Right forelimb (tissue), 1 donor: ENCODE data around the gene IER5L.
A peak's percentile ranks its signal among the peaks of the same experiment; 100 is the strongest.
"Not testable (repeated sequence)": the region's sequence is repeated elsewhere in the genome, so short reads cannot be mapped to it uniquely, and the experiment has no call there.

ENCODE experiments used
- DNase-seq: peaks from one replicate; pipeline ENCODE4 v3.0.0-alpha.2; 2018

The IER5L gene

DNA sequence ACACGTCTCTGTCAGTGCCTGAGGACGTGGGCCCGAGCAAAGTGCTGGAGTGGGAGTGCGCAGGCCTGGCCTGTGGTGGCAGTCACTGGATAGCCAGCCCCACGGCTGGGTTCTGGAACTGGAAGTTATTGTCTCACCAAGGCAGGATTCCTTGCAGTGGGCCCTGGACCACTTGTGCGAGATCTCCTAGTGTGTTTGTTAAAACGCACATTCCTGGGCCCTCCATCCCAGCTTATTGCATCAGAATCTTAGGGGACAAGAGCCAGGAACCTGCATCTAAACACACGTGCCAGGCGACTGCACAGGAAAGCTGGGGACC is 40.0 kb downstream of the IER5L start:
- DNase-seq = no peak

DNA sequence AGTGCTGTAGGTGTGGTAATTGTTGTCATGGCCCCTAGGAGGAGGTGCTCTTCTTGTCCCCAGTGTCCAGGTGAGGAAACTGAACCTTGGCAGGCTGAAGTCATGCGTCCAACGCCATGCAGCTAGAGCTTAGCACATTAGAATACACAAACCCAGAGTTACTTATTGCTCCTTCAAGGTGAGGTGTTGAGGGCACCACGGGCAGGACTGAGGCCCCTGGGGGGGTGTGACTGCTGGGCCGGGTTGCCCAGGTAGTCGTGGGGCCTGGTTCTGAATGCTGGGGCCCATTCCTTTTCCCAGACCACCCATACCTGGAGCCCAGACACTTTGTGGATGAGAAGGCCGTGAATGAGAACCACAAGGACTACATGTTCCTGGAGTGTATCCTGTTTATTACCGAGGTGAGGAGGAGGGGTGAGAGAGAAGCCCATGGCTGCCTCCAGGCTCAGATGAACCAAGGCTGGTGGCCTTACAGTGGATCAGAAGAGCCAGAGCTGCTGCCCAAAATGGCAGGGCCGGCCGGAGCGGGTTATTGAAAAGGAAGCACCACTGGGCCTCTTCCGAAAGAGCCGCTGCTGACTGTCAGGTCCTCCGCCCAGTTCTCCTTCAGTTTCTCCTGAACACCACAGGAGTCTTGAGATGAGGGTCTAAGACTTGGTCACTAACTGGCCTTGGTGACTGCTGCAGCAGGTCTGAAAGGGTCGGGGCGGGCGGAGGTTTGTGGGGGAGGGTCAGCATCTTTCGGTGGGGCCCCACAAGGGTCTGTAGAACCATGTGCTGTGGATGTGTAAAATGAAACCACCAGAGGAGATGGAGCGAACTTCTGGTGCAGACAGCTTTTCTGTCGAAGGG is 40.5 kb downstream of the IER5L start:
- DNase-seq = no peak

DNA sequence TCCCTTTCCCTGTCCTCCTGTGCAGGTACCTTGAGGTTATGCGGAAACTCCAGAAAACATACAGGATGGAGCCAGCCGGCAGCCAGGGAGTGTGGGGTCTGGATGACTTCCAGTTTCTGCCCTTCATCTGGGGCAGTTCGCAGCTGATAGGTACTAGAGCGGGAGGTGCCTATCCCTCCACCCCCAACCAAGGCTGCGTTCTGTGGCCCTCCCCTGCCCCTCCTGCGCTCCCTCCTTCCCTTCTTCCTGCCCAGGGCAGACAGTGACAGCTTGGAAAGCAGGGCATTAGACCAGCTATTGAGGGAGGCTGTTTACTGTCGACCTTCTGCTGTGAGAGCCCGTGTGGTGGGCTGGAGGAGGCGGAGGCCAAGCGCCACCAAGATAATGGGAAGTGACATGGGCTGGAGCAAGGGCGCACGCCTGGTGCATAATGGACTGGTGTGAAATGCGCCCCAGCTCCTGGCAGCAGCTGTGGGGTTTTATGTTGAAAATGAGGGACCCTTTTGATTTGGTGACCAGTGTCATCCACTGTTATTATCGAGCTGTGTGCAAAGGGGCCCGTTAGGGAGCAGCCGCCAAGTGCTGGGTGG is 41.5 kb downstream of the IER5L start:
- DNase-seq = no peak

DNA sequence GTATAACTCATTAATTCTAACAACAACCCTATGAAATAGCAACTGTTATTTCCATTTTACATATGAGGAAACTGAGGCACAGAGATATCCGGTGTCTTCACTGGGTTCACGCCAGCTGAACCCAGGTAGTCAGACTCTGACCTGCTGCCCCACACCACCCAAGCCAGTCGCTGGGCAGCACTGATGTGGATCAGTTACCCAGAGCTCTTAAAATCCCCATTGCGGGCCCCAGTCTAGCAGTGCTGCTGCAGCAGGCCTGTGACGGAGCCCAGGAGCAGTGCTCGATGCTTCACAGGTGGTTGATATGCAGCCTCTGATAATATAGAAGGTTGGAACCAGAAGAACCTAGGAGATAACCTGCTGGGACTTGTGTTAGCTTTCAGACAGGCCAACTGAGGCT is 42.6 kb downstream of the IER5L start:
- DNase-seq = no peak

DNA sequence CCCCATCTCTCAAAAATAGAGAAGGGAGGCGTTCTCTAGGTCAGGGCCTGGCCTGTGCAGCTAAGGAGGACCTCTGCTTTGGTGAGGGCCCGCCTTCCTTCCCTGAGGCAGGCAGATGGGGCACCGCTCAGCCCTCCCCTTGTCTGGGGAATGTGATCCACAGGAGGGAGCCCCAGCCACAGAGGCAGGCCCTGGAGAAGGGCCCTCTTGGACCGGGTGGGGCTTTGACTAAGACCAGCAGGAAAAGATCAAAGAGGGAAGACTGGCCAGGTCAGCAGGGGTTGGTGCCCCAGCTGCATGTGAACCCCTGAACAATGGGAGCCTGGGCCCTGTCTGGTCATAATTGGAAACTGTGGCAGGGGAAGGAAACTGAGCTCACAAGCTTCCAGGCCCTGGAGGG is 45.0 kb downstream of the IER5L start:
- no peak for DNase-seq

DNA sequence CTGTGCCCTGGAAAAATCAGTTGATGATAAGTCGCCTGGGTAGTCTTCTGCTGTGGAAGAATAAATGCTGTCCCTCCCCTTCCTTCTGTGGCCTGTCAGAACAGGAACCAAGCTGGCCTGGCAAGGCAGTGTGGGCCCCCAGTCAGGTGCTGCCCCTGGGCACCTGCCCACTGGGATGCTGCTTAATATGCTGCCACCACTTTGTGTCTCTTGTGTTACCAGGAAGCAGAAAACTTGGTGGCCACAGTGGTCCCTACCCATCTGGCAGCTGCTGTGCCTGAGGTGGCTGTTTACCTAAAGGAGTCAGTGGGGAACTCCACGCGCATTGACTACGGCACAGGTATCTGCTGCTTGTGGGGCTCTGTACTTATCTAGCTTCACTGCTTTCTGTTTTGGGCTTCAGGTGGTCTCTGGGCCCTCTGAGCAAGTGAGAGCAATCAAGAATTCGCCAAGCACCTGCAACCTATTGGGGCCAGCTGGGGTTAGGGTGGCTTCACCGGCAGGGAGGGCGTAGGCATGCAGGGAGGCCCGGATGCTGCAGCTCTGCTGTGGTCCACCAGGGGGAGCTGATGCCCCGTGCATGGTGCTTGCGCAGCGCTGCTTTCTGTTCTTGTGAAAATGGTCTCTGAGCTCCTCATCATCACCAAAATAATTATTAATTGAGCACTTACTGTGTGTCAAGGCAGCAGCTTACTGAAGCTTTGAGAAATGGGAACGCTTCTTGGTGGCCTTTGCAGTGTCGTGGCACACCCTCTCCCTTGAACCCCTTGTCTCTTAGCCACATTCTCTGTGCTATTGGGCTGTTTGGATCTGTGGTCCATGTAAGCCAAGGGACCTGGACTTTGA is 46.5 kb downstream of the IER5L start:
- peak; percentile 86 for DNase-seq

DNA sequence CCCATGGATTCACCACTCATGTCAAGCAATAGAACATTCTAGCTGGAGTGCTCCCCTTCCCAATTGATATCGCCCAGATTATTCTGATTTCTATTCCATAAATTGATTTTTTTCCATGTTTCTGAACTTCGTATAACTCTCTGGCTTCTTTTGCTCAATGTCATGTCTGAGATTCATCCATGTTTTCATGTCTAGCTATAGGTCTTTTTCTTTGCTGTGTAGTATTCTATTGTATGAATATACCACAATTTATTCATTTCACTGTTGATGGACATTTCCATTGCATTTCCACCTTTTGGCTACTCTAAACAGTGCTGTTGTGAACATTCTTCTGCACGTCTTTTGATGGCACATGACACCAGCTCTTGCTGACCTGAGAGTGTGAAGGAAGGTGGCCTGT is 47.3 kb downstream of the IER5L start:
- DNase-seq = no peak

DNA sequence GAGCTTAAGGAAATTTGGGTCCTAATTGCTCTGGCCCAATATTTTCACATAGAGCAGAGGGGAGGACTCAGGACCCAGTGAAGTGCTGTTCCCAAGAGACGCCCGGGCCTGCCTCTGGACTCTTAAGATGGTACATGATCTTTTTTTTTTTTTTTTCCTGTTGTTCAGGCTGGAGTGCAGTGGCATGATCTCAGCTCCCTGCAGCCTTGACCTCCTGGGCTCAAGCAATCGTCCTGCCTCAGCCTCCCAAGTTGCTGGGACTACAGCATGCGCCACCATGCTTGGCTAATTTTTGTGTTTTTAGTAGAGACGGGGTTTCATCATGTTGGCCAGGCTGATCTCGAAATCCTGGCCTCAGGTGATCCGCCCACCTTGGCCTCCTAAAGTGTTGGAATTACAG is 47.8 kb downstream of the IER5L start:
- DNase-seq = not testable (repeated sequence)

DNA sequence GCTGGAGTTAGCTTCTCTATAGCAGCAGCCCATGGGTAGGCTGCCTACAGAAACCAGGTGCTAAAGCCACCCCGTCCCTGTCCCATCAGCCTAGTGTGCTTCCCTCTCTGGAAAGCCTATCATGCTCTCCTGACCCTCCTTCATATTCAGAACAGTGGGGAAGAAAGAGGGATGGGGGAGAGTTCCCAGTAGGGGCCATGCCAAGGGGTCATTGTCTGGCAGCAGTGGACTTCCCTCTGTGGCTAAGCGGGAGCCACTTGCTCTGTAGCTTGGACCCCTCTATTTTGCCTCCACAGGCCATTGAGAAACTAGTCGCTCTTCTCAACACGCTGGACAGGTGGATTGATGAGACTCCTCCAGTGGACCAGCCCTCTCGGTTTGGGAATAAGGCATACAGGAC is 49.4 kb downstream of the IER5L start:
- no peak for DNase-seq

DNA sequence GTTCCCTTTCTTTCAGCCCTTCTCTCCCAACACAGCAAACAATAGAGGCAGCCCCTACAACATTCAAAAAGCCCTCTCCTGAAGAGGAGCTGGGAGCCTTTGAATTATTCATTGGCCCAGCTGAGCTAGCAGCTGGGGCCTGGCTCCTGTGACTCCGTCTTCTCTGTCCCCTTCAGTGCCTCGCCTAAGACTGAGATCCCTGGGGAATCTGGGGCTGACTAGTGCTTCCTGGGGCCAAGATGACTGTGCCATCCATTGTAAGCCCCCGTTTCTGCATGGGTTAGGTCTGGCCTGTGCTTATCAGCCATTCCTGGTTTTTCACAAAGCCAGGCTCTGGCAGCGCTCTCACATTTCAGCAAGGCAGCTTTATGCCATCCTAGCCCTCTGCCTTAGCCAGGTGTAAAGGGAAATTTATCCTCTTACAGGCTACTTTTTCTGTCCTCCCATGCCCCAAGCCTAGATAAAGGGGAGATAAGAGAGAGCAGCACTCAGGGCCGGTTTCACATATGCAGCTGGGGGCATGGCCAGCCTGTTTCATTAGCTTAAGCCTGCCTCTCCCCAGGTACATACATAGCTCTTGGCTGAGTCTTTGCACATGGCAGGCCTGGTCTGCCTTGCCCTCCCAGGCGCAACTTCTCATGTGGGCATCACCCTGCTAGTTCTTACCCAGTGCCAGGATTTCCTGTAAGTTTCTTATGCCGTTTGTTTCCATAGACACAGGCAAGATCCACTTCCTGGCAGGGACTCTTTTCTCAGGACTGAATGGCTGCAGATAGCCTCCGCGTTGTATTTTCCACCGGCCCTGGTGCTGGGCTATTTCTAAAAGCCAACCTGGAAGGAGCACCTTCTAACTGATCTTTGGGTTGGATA is 51.1 kb downstream of the IER5L start:
- DNase-seq = no peak
